Muscle layer of colon (tissue), 2 donors: ENCODE data around the gene TSPAN9.

Experiments used
- H3K27ac ChIP-seq: one replicate; pipeline ENCODE4 v1.7.0; 2013; ENCODE audit warnings: low read depth, mild to moderate bottlenecking, low read length, moderate library complexity
- H3K27me3 ChIP-seq, 2 donors: one replicate each; pipeline ENCODE4 v1.7.0; 2013; ENCODE audit warnings: low read length in 2 of 2, mild to moderate bottlenecking in 2 of 2; ENCODE audit not compliant: insufficient read depth in 2 of 2, control insufficient read depth in 1 of 2
- H3K36me3 ChIP-seq: one replicate; pipeline ENCODE4 v1.7.0; 2013; ENCODE audit warnings: mild to moderate bottlenecking, low read length; ENCODE audit not compliant: insufficient read depth
- H3K4me1 ChIP-seq: one replicate; pipeline ENCODE4 v1.7.0; 2013; ENCODE audit warnings: mild to moderate bottlenecking, low read length; ENCODE audit not compliant: insufficient read depth
- H3K4me3 ChIP-seq, 2 donors: one replicate each; pipeline ENCODE4 v1.7.0; 2013; ENCODE audit warnings: low read length in 2 of 2, low read depth in 1 of 2, mild to moderate bottlenecking in 1 of 2, moderate library complexity in 1 of 2
- H3K9ac ChIP-seq: one replicate; pipeline ENCODE4 v1.7.0; 2013; ENCODE audit warnings: low read length
- H3K9me3 ChIP-seq: one replicate; pipeline ENCODE4 v1.7.0; 2013; ENCODE audit warnings: mild to moderate bottlenecking, low read length
- donor health status: abdominal sarcoma.
- donor health status: Adenocarcinoma of cecum.

TSPAN9 gene, protein sequence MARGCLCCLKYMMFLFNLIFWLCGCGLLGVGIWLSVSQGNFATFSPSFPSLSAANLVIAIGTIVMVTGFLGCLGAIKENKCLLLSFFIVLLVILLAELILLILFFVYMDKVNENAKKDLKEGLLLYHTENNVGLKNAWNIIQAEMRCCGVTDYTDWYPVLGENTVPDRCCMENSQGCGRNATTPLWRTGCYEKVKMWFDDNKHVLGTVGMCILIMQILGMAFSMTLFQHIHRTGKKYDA

DNA sequence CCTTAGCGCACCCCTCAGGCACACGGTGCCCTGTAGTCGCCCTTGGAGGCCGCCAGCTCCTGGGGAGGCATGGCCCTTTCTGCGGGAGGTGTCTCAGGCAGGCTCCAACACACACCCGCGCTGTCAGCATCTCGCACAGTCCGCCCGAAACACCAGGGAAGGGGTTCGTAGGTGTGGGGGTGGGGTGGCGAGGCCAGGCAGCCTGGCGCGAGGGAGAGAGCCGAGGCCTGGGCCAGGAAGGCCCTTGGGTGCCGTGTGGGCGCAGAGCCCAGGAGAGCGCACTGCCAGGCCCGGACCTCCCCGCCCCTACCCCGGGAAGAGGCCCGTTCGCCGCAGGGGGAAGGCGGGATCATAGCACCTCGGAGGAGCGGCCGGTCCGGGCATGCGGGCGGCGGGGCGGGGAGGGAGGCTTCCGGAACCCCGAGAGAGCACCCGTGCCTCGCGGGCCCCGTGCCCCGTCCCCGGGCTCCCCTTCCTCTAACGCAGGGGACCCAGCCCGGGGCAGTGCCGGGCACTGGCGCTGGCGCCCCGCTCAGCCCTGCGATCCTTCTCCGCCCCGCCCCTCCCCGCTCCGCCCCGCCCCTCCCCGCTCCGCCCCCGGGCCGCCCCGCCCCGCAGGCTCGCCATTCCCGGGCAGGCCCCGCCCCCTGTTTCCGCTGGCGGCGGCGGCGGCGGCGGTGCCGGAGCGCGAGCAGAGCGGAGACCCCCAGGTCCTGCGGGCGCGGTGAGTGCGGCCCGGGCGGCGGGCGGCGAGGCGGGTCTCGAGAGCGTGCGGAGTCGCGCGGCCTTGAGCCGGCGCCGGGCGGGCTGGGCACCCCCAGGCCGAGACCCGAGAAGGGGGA, at the start of gene TSPAN9:
Gene TSPAN9, plus strand, starts transcription at position 650 of the 842 bp plus-strand sequence. CDS start 123,815 bp downstream, outside the sequence.
- Histone ChIP-seq H3K9ac (peak within 1 kb of the TSS; percentile 29), H3K27ac (peak within 1 kb of the TSS; percentile 80), H3K27me3 (no peaks in the 10 kb centered on the region), H3K4me1 (peaks cover 39% of the 10 kb centered on the region), H3K36me3 (no peaks in the 10 kb centered on the region), H3K9me3 (no peaks in the 10 kb centered on the region), H3K4me3 (peak within 1 kb of the TSS; percentile 56 to 83)

DNA sequence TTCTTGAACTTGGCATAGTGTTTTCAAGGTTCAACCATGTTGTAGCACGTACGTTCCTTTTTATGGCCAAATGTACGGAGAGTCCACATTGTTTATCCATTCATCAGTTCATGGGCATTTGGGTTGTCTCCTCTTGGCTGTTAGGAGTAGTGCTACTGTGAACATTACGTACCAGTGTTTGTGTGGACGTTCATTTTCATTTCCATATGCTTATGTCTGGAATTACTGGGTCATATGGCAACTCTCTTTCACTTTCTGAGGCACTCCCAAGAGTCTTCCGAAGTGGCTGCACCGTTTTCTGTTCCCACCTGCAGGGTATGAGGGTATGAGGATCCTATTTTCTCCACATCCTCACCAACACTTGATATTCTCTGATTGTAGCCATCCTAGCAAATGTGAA, 49.1 kb upstream of the TSPAN9 start:
- Histone ChIP-seq H3K4me3 (no peak overlapping the region), H3K4me1 (no peaks in the 10 kb centered on the region), H3K36me3 (no peaks in the 10 kb centered on the region), H3K27ac (no peak overlapping the region), H3K9ac (no peak overlapping the region), H3K9me3 (no peaks in the 10 kb centered on the region), H3K27me3 (no peaks in the 10 kb centered on the region)

DNA sequence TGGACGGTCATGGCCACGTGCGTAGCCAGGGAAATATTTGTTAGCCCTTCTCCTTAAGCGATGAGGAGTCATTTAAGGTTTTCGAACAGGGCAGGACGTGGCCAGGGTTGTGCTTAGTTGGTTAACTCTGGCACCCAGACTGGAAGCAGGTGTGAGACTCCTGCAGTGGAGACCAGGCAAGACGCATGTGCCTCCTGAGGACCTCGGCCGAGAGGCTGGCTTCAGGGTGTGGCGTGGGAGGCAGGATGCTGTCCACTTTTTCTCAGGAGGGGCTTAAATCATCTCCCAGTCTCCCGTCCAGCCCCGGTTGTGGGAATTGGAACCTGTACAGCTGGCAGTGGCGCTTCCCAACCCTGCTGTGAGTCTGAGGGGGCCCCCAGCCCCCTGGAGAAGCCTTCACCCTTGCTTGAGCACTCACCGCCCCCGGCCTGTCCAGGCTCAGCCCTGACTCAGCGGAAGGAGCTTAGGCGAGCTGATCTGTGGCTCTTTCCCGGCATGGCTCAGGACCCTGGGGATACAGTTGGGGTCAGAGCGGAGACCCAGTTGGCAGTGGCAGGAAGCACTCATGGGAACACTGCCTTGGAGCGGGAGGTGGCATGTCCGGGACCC, 46.3 kb upstream of the TSPAN9 start:
- H3K27me3 ChIP-seq: no peaks in the 10 kb centered on the region
- no peaks in the 10 kb centered on the region for H3K9me3 ChIP-seq
- no peak overlapping the region for H3K9ac ChIP-seq
- no peak overlapping the region for H3K27ac ChIP-seq
- no peak overlapping the region for H3K4me3 ChIP-seq
- no peaks in the 10 kb centered on the region for H3K36me3 ChIP-seq
- no peaks in the 10 kb centered on the region for H3K4me1 ChIP-seq

DNA sequence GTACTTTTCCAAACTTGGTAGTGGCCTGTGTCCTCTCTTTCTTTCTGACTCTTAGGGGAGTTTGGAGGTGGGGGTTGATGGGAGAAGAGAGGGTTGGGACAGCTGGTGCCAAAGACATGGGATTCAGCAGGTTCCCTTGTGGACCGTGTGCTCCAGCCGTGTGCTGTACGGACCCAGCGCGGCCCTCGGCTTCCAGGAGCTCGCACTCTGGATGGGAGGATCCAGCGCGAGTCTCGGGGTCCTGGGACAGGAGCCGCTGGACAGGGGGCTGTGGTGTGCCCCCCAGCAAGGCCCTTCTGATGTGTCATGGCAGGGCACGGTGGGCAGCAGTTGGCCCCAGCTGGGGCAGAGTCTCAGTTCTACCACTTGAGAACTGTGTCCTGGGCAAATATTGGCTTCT, 45.0 kb upstream of the TSPAN9 start:
- H3K27ac ChIP-seq: no peak overlapping the region
- no peaks in the 10 kb centered on the region for H3K27me3 ChIP-seq
- H3K9me3 ChIP-seq: no peaks in the 10 kb centered on the region
- H3K4me1 ChIP-seq: no peaks in the 10 kb centered on the region
- H3K9ac ChIP-seq: no peak overlapping the region
- H3K4me3 ChIP-seq: no peak overlapping the region
- H3K36me3 ChIP-seq: no peaks in the 10 kb centered on the region

DNA sequence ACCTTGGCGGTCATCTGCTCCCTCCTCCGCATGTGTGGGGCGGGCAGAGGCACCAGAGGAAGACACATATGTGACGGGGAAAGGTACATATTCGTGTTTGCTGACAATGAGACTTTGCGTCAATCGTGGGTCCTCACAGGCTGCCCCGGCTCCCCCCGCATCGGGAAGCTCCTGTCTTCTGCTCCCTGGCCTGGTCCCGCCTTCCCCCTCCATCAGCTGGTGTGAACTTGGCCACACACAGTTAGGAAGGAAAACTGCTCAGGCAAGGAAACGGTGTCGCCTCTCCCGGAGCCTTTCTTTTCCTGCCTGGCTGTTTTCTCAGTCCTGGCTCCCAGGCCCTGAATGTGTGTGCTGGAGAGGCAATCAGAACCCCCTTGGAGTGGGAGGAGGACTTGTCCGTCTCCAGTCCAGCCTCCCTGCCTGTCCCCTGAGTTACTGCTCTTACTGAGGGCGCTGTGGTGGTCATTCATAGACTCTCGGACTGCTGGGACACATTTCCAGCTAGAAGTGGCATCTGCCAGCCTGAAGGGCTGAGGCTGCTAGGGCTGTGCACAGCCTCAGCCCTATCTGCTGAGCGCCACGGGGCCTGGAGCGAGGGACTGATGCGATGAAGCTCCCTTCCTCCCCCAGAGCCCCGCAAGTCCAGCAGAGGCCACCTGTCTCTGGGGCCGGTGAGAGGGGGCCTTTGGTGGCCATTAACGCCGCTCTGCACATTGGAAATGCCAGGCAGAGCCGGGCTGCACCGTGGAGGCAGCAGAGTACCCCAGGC, 44.2 kb upstream of the TSPAN9 start:
- H3K4me3 ChIP-seq: no peak overlapping the region

DNA sequence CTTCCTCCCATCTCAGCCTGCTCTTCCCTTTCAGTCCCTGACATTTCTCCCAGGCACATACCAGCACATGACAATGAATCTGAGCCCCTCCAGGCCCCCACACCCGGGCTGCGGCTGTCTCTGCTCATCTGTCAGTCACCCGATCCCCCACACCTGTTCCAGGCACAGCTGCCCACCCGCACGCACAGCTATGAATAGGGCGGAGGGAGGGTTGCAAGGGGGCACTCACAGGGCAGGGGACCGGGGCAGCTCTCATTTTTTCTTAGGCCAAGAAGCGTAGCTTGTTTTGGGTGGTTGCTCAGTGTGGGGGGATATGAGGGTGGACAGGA, 43.7 kb upstream of the TSPAN9 start:
- Histone ChIP-seq H3K27me3 (no peaks in the 10 kb centered on the region), H3K4me1 (no peaks in the 10 kb centered on the region), H3K27ac (no peak overlapping the region), H3K36me3 (no peaks in the 10 kb centered on the region), H3K9ac (no peak overlapping the region), H3K9me3 (no peaks in the 10 kb centered on the region), H3K4me3 (no peak overlapping the region)

More for the DNA sequence above, 44.2 kb upstream of the TSPAN9 start:
- no peak overlapping the region for H3K9ac ChIP-seq
- no peak overlapping the region for H3K27ac ChIP-seq
- no peaks in the 10 kb centered on the region for H3K27me3 ChIP-seq
- no peaks in the 10 kb centered on the region for H3K9me3 ChIP-seq
- no peaks in the 10 kb centered on the region for H3K4me1 ChIP-seq
- no peaks in the 10 kb centered on the region for H3K36me3 ChIP-seq

DNA sequence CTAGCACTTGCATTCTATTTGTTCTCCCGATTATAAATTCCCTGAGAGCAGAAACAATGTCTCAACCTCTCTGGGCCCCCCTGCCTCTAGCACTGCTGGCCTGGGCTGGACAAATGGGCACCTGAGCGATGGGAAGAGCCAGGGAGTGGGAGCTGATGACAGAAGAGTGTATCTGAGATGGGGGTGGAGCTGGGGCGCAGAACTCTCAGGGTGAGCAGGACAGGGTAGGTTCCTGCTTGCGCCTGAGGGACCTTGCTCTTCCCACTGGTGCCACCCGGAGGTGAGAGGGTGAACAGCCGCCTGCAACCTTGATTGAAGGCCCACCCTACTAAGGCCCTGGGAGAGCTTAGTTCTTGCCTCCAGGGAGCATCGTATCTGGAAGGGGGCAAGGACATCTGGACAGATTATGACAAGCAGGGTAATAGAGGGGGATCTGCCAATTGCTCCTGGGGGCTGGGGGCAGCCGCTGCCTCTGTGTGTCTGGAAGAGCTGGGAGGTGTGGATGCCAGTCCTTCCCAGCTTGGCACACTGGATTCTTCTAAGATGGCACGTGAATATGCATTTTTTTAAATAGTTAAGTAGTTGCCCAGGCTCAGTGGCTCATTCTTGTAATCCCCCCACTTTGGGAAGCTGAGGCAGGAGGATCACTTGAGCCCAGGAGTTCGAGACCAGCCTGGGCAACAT, 43.0 kb upstream of the TSPAN9 start:
- Histone ChIP-seq H3K4me1 (no peaks in the 10 kb centered on the region), H3K9ac (no peak overlapping the region), H3K27me3 (no peaks in the 10 kb centered on the region), H3K4me3 (no peak overlapping the region), H3K36me3 (no peaks in the 10 kb centered on the region), H3K9me3 (no peaks in the 10 kb centered on the region), H3K27ac (no peak overlapping the region)

DNA sequence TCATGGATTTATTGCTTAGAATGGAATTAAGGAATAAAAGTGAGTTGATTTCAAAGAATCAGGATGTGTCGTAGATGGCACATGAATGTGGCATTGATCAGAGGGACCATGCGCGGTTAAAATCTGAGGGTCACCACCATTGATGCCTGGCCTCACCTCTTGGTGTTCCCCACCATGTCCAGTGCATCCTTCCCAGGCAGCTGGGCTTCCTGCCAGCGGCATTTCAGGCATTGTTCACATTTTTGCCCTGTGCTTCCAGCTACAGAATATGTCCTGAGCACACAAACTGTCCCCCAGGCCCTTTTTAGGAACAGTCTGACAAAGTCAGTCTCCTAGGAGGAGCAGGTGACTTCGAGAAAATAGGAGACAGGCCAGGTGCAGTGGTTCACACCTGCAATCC, 42.0 kb upstream of the TSPAN9 start:
- H3K4me3 ChIP-seq: no peak overlapping the region
- no peaks in the 10 kb centered on the region for H3K36me3 ChIP-seq
- H3K9me3 ChIP-seq: no peaks in the 10 kb centered on the region
- H3K27me3 ChIP-seq: no peaks in the 10 kb centered on the region
- no peak overlapping the region for H3K27ac ChIP-seq
- no peaks in the 10 kb centered on the region for H3K4me1 ChIP-seq
- H3K9ac ChIP-seq: no peak overlapping the region

DNA sequence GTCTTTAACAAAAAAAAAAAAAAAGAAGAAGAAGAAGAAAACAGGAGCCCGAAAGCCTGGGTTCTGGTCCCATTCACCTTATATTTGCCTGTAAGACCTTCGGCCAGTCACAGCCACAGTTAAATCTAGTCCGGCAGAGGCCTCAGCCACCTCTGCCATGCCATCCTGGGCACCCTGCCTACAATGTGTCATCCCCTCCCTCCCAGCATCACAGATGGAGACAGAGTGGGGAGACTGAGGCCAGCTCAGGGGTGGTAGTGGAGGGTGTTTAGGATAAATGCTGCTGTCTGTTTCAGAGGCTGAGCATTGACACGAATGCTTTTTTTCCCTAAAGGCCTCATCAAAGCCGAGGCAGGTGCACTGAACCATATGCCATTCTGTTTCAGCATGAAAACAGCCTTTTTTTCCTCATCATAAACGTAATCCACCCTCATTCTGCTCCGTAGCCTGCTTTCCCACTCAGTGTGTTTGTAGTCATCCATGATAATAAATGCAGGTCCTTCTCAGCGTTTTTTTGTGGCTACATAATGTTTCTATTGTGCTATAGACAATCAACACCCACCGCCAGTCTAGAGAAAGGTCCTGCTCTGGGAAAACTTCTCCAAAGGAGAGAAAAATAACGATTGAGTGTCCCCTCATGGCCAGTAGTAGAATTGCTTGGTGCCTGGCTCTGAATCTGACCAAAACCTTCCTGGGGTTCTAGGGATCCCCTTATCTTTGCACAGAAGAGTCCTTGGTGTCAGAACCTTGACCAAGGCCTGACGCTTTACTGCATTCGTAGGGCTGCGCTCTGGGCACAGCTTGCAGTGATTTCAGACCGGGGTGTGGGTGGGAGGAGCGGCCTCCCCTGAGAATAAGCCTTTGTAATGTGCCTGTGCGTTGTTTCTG, 41.1 kb upstream of the TSPAN9 start:
- no peaks in the 10 kb centered on the region for H3K4me1 ChIP-seq
- H3K9ac ChIP-seq: no peak overlapping the region
- H3K36me3 ChIP-seq: no peaks in the 10 kb centered on the region
- no peak overlapping the region for H3K4me3 ChIP-seq
- no peaks in the 10 kb centered on the region for H3K9me3 ChIP-seq
- H3K27ac ChIP-seq: no peak overlapping the region
- no peaks in the 10 kb centered on the region for H3K27me3 ChIP-seq

DNA sequence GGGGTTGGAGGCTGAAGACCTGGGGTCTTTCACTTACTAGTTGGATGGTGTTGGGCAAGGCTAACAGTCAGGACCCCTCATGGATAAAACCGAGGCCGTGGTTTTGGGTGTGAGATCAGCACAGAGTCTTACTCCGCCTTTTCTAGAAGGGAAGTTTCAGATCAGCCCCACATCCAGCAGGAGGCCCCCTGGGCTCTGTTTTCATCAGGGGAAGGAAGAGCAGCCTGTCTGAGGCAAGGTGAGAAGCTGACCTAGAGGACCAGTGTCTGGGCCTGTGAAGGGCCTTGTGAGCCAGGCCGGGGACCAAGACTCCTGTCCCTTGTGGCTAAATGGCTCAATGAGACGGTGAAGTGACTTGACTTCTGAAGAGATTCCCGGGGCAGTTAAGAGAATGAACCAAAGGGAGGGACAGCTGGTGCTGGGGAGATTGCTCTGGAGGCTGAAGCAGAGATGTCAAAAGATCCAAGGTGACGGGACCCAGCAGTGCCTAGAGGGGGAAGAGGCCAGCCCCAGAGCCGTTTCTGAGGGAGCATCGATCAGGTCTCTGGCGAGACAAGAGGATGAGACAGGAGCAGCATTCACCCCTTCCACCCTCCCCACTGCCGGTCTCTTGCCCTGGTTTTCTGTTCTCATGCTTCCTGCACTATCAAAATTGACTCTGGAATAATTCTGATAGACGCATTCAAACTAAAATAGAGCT, 40.1 kb upstream of the TSPAN9 start:
- H3K36me3 ChIP-seq: no peaks in the 10 kb centered on the region
- no peaks in the 10 kb centered on the region for H3K4me1 ChIP-seq
- no peak overlapping the region for H3K9ac ChIP-seq
- no peaks in the 10 kb centered on the region for H3K27me3 ChIP-seq
- H3K9me3 ChIP-seq: no peaks in the 10 kb centered on the region
- H3K4me3 ChIP-seq: no peak overlapping the region
- H3K27ac ChIP-seq: no peak overlapping the region
